H1 (cell line): ENCODE data around the gene LRRC2. TPM values are rescaled to one million over a fixed set of nuclear protein-coding genes. Genes with fewer than 3 reads are reported as not detected.

Experiments
- MAFK ChIP-seq: IDR thresholded peaks from 2 replicates; pipeline ENCODE4 v1.6.1; 2012; ENCODE audit warnings: low read depth, mild to moderate bottlenecking, improper control_type of control experiment, low read length
- TAF1 ChIP-seq: IDR thresholded peaks from 2 replicates; pipeline ENCODE4 v1.6.1; 2011; ENCODE audit warnings: mild to moderate bottlenecking, low read depth, low read length
- polyA plus RNA-seq, 7 experiments: library from polyadenylated mRNA; depleted of rRNA in 3 of 7; stranded (reverse) in 5 of 7; unstranded in 2 of 7; fragments of >200 nt in 5 of 7; fragments of 200-250 nt in 2 of 7; gene quantifications; 1 replicate in 5 of 7; 2 replicates in 1 of 7; 4 replicates in 1 of 7; pipeline versions ENCODE4 v1.2.1 to v1.2.3, GENCODE V29; 2011 to 2013; ENCODE audit warnings: missing spikeins in 2 of 7, mixed read lengths in 2 of 7
- total RNA-seq: library from RNA; stranded (reverse); fragmentation: NEBNext Ultra II Directional; extraction: Animal tissue kit (Norgen Biotek cat#: 25700); gene quantifications from 2 replicates; pipeline ENCODE4 v1.2.1, GENCODE V29; 2021

Gene LRRC2
- total and polyA plus RNA-seq, 2 of the 8 experiments (the other 6 are each of a cell fraction or from before 2014, with no cell fraction given): 1.4 to 6.4 TPM

- TF ChIP-seq MAFK: no peak
- no peak for TF ChIP-seq TAF1
Observed at GRCh38 chr3:46561511-46561910, 4.6 kb downstream of the LRRC2 start (continued).
